ENCODE data around the gene HSBP1. TPM values are rescaled to one million over a fixed set of nuclear protein-coding genes. Genes with fewer than 3 reads are reported as not detected.

HSBP1 gene
- total and polyA plus RNA-seq, 9 of the 15 experiments (the other 6 are each of a cell fraction or from before 2014, with no cell fraction given) = 84.9 to 677 (median 204) TPM

DNA sequence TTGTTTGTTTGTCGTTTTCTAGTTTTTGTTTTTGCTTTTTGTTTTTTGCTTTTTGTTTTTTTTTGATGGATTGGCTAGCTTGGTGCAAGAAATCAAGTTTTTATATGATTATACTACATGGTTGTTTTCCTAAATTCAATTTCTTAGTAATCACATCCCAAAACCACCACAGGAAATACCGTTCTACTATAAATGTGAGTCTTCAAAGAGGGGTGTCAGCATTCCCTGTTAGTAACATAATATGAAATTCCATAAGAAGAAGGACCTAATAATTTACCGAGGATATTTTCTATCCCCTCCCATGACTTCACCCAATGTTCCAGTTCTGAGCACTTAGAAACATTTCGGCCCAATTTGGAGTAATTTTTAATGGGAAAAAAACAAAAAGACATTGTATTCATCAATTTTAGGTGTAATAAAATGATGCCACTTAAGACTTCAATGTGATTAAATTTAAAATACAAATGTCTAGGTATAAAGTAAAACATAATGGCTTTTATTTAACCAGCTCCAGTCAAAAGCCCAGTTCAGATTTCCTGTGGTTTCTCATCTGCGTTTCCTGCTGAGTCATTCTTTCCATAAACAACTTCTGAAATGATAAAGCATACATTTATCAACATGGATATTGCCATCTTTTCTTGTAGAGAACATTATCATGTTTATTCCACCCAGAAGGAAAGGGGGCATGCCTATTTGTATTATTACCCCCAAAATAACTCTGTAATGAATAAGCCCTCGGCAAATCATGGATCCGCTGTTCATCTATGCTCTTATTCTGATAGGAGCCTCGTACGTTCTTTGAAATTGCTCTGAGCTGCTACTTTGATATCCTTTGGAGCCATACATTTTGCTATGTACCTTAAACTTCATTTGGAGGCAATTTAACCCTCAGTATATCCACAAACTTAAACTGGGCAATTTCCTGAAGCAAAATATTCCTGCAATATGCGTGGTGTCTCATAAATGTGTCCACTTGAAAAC, 28.1 kb downstream of the HSBP1 start (continued):
- no peak for TF ChIP-seq POLR2AphosphoS5 (IDR thresholded peaks at IDR 0.05; ENCODE audit: control insufficient read depth, insufficient read depth, low read depth, low read length)
- TF ChIP-seq, protein P1, sequence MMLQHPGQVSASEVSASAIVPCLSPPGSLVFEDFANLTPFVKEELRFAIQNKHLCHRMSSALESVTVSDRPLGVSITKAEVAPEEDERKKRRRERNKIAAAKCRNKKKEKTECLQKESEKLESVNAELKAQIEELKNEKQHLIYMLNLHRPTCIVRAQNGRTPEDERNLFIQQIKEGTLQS (IDR thresholded peaks at IDR 0.05) = peak; percentile 83
- TF ChIP-seq, protein P1 (CRISPR knock-in tag; conservative IDR thresholded peaks at IDR 0.05) = no peak; the same call in 1 of the 2 replicates
- TF ChIP-seq, protein P2, sequence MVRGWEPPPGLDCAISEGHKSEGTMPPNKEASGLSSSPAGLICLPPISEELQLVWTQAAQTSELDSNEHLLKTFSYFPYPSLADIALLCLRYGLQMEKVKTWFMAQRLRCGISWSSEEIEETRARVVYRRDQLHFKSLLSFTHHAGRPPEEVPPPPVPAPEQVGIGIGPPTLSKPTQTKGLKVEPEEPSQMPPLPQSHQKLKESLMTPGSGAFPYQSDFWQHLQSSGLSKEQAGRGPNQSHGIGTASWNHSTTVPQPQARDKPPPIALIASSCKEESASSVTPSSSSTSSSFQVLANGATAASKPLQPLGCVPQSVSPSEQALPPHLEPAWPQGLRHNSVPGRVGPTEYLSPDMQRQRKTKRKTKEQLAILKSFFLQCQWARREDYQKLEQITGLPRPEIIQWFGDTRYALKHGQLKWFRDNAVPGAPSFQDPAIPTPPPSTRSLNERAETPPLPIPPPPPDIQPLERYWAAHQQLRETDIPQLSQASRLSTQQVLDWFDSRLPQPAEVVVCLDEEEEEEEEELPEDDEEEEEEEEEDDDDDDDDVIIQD (CRISPR knock-in tag; IDR thresholded peaks at IDR 0.05) = no peak
- TF ChIP-seq LARP7 (IDR thresholded peaks at IDR 0.05) = no peak
- TF ChIP-seq SMAD3 (CRISPR knock-in tag; conservative IDR thresholded peaks at IDR 0.05) = no peak
- TF ChIP-seq EP300 (IDR thresholded peaks at IDR 0.05; ENCODE audit: low read length) = peak; percentile 70
- TF ChIP-seq BRD9 (IDR thresholded peaks at IDR 0.05; ENCODE audit: low read depth, partially characterized antibody) = no peak
- no peak for TF ChIP-seq POLR3A (IDR thresholded peaks at IDR 0.05; ENCODE audit: borderline replicate concordance, extremely low read depth, insufficient read depth, insufficient read length)
- TF ChIP-seq, protein P3, sequence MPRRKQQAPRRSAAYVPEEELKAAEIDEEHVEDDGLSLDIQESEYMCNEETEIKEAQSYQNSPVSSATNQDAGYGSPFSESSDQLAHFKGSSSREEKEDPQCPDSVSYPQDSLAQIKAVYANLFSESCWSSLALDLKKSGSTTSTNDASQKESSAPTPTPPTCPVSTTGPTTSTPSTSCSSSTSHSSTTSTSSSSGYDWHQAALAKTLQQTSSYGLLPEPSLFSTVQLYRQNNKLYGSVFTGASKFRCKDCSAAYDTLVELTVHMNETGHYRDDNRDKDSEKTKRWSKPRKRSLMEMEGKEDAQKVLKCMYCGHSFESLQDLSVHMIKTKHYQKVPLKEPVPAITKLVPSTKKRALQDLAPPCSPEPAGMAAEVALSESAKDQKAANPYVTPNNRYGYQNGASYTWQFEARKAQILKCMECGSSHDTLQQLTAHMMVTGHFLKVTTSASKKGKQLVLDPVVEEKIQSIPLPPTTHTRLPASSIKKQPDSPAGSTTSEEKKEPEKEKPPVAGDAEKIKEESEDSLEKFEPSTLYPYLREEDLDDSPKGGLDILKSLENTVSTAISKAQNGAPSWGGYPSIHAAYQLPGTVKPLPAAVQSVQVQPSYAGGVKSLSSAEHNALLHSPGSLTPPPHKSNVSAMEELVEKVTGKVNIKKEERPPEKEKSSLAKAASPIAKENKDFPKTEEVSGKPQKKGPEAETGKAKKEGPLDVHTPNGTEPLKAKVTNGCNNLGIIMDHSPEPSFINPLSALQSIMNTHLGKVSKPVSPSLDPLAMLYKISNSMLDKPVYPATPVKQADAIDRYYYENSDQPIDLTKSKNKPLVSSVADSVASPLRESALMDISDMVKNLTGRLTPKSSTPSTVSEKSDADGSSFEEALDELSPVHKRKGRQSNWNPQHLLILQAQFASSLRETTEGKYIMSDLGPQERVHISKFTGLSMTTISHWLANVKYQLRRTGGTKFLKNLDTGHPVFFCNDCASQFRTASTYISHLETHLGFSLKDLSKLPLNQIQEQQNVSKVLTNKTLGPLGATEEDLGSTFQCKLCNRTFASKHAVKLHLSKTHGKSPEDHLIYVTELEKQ (CRISPR knock-in tag; IDR thresholded peaks at IDR 0.05) = no peak
- TF ChIP-seq, protein P4, sequence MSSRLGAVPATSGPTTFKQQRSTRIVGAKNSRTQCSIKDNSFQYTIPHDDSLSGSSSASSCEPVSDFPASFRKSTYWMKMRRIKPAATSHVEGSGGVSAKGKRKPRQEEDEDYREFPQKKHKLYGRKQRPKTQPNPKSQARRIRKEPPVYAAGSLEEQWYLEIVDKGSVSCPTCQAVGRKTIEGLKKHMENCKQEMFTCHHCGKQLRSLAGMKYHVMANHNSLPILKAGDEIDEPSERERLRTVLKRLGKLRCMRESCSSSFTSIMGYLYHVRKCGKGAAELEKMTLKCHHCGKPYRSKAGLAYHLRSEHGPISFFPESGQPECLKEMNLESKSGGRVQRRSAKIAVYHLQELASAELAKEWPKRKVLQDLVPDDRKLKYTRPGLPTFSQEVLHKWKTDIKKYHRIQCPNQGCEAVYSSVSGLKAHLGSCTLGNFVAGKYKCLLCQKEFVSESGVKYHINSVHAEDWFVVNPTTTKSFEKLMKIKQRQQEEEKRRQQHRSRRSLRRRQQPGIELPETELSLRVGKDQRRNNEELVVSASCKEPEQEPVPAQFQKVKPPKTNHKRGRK (tag; IDR thresholded peaks at IDR 0.05) = 0 out of 2 replicates have a peak, but pooled peaks have one; percentile 30
- TF ChIP-seq MYNN (IDR thresholded peaks at IDR 0.05) = peak; percentile 98
- peak; percentile 94 for TF ChIP-seq MYNN (CRISPR knock-in tag; IDR thresholded peaks at IDR 0.05)
- no peak for TF ChIP-seq TCF7L2 (IDR thresholded peaks at IDR 0.05; ENCODE audit: low read depth, low read length)
- no peak for TF ChIP-seq ZNF764 (CRISPR knock-in tag; IDR thresholded peaks at IDR 0.05; ENCODE audit: low read depth)
- TF ChIP-seq, protein P5, sequence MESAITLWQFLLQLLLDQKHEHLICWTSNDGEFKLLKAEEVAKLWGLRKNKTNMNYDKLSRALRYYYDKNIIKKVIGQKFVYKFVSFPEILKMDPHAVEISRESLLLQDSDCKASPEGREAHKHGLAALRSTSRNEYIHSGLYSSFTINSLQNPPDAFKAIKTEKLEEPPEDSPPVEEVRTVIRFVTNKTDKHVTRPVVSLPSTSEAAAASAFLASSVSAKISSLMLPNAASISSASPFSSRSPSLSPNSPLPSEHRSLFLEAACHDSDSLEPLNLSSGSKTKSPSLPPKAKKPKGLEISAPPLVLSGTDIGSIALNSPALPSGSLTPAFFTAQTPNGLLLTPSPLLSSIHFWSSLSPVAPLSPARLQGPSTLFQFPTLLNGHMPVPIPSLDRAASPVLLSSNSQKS (CRISPR knock-in tag; IDR thresholded peaks at IDR 0.05) = no peak
- no peak for TF ChIP-seq U2AF1 (optimal IDR thresholded peaks at IDR 0.05; ENCODE audit: low read depth, low read length)
- TF ChIP-seq EP400 (IDR thresholded peaks at IDR 0.05) = no peak; the same call in 1 of the 2 replicates

Measured in K562 (cell line).